ENCODE results near the gene RFC5. TPM values are rescaled to one million over a fixed set of nuclear protein-coding genes. Genes with fewer than 3 reads are reported as not detected.

The RFC5 gene
- total RNA-seq, 2 experiments from 2014 or later = 63.0 to 78.9 TPM

Other genes starting within 250 kb of the RFC5 start
- gene KSR2, start 47.7 kb upstream of the RFC5 start, total RNA-seq = under 1 TPM; 0.14 to 0.16 TPM
- gene WSB2, start 44.5 kb downstream of the RFC5 start, total RNA-seq = 10 to 100 TPM; 57.7 to 58.2 TPM
- gene VSIG10, start 87.3 kb downstream of the RFC5 start, total RNA-seq = 1 to 10 TPM; 6.5 to 8.2 TPM
- 100 to 1,000 TPM; 117 to 134 TPM for gene PEBP1, start 119.4 kb downstream of the RFC5 start, total RNA-seq

Data from activated CD4-positive, alpha-beta T cell treated with anti-CD3 and anti-CD28 coated beads for 36 hours (primary cell).